ENCODE measurements around the gene IFNA2.

DNA sequence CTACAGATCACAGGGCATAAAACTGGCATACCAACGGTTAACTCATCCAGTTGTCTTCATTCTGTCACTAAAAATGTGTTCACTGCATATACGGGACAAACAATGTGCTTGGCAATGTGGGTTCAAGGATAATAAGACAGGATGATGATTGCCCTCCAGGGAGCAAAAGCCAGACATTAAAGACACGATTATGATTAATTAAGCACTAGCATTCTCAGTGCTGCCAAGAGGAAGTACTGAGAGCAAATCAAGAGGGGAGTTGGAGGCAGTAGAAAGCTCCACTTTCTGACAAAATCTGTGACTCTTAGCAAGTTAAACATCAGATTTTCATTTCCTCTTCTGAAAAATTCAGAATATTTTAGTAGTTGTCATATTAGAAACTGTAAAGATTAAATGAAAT lies 14.8 kb upstream of the IFNA2 start:
- TF ChIP-seq EZH2 (IDR thresholded peaks at IDR 0.05) = no peak
- no peak for TF ChIP-seq POLR2AphosphoS5 (IDR thresholded peaks at IDR 0.05; ENCODE audit: borderline replicate concordance, low read depth, low read length)

Measured in SK-N-MC (cell line).